Left lung (tissue), 10 donors: ENCODE measurements around the gene PLPP3. TPM values are rescaled to one million over a fixed set of nuclear protein-coding genes. Genes with fewer than 3 reads are reported as not detected.

Source experiments
- ATAC-seq: fragments of 200-7000 bp; cut with Tn5 transposase; one replicate; pipeline ENCODE4 v1.9.1; 2020; ENCODE audit warnings: moderate library complexity
- DNase-seq, 4 donors: peaks; one replicate each; pipeline ENCODE4 v3.0.0-alpha.2; 2013 to 2020
- H3K27ac ChIP-seq, 2 donors: fragments of 200-600 bp; sonication (generic) in 1 of 2; one replicate each; pipeline versions ENCODE4 v1.5.0 to v1.8.0; 2020 to 2021
- H3K27me3 ChIP-seq, 2 donors: fragments of 200-600 bp; sonication (generic) in 1 of 2; one replicate each; pipeline versions ENCODE4 v1.5.0 to v1.8.0; 2020 to 2021
- H3K36me3 ChIP-seq, 2 donors: fragments of 200-600 bp; sonication (generic) in 1 of 2; one replicate each; pipeline versions ENCODE4 v1.5.0 to v1.8.0; 2020 to 2021
- H3K4me1 ChIP-seq, 2 donors: fragments of 200-600 bp; one replicate each; pipeline ENCODE4 v1.8.0; 2021
- H3K4me3 ChIP-seq, 2 donors: fragments of 200-600 bp; sonication (generic) in 1 of 2; one replicate each; pipeline versions ENCODE4 v1.5.0 to v1.8.0; 2020 to 2021; ENCODE audit warnings: mild to moderate bottlenecking in 1 of 2
- H3K9me3 ChIP-seq, 2 donors: fragments of 200-600 bp; sonication (generic) in 1 of 2; one replicate each; pipeline versions ENCODE4 v1.5.0 to v1.8.0; 2020 to 2021
- CTCF ChIP-seq, 2 donors: fragments of 200-600 bp; sonication (generic) in 1 of 2; IDR thresholded peaks; one replicate each; pipeline versions ENCODE4 v1.5.0 to v1.8.0; 2021; ENCODE audit warnings: antibody characterized with exemption in 2 of 2
- intact Hi-C, 2 donors: fragments of 100-400 bp; cut with DNase I; formaldehyde crosslinking; loops; one replicate each; pipeline versions ENCODE4 v1.11.2 to v1.14.2; 2022
- polyA plus RNA-seq, 6 donors: library from polyadenylated mRNA; unstranded; fragments of 120-200 nt; gene quantifications; one replicate each; pipeline ENCODE4 v1.2.1, GENCODE V29; 2013; ENCODE audit not compliant: insufficient read length in 6 of 6
- total RNA-seq, 2 donors: library from RNA; stranded (reverse); fragmentation: NEBNext Ultra II Directional; extraction: Animal tissue kit (Norgen Biotek cat#: 25700); gene quantifications; one replicate each; pipeline ENCODE4 v1.2.1, GENCODE V29; 2021
- donor health status: DM: no; HTN: yes; CAD: no.
- donor health status: DM: no; HTN: no; CAD: no.

PLPP3 gene
- total and polyA plus RNA-seq, 8 donors, result 44.5 to 145 (median 115) TPM

- Histone ChIP-seq H3K36me3 (no peaks in the 10 kb centered on the region), H3K27ac (peak overlapping the region; percentile 91 to 94), H3K4me3 (peak overlapping the region; percentile 84 to 87), H3K27me3 (peaks cover 0 to 3% of the 10 kb centered on the region in 2 donors), H3K4me1 (peaks cover 12 to 63% of the 10 kb centered on the region in 2 donors), H3K9me3 (no peaks in the 10 kb centered on the region)
- no peak for TF ChIP-seq CTCF (IDR thresholded peaks at IDR 0.05)
- peak in 2 of 4 donors; percentile 36 to 45 for DNase-seq
- intact Hi-C loops, result loop anchor here in 1 of 2 donors (10.0 kb wide), 2 partner anchors 73 to 163 kb away; no protein-coding TSS in a partner anchor
- peak; percentile 2 for ATAC-seq
Measured at GRCh38 chr1:56577406-56578137, 1.8 kb downstream of the PLPP3 start.

DNA sequence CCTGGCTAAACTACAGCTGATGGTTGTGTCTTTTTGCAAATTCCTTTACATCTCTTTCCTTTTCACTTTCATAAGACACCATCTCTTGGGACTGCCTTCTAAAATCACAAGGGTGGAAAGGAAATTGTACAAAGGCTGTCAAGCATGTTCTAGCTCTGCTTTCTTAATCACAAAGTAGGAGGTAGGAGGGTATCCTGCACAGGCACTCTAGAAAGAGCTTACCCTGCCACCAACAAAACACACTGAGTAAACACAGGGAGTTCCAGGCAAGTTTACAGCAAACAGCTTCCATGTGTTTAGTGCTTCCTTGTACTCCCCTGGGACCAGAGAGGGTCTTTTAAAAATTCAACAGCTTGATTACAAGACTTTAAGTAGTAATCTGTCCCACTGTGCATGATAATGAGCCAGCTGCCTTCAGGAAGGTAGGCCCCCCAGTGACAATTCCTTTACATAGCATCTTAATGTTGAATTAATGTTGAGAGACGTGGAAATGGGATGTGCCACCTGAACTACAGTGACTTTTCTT lies 2.4 kb downstream of the PLPP3 start:
- ATAC-seq (peak; percentile 20), DNase-seq (peak in 2 of 4 donors; percentile 27 to 40)
- H3K4me1 ChIP-seq, result peaks cover 13 to 69% of the 10 kb centered on the region in 2 donors
- H3K36me3 ChIP-seq, result no peaks in the 10 kb centered on the region
- intact Hi-C loops, result loop anchor here in 1 of 2 donors (10.0 kb wide), 2 partner anchors 72 to 162 kb away; no protein-coding TSS in a partner anchor
- H3K4me3 ChIP-seq, result peak overlapping the region; percentile 84 to 87
- no peak for TF ChIP-seq CTCF (IDR thresholded peaks at IDR 0.05)
- peak overlapping the region; percentile 91 to 94 for H3K27ac ChIP-seq
- no peaks in the 10 kb centered on the region for H3K9me3 ChIP-seq
- peaks cover 0 to 3% of the 10 kb centered on the region in 2 donors for H3K27me3 ChIP-seq

DNA sequence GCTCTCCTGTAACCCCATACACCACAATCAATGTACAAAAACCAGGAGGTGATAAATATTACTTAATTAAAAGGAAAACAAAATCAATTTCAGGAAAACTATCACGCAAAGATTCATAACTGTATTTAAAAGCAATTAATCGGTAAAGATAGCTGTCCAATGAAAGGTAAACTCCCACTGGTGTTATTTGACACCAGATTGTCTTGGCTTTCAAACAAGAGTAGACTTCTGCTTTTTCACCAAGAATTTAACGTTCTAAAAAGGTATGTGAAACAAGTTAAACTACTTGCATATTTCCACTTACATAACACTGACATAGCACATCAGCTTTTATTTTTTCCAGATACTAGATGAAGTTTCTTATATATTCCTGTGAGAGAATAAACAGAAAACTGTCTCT lies 3.5 kb downstream of the PLPP3 start:
- ATAC-seq (no peak), DNase-seq (no peak)
- no peaks in the 10 kb centered on the region for H3K9me3 ChIP-seq
- intact Hi-C loops, result loop anchor here in 1 of 2 donors (10.0 kb wide), 2 partner anchors 71 to 161 kb away; no protein-coding TSS in a partner anchor
- no peak for TF ChIP-seq CTCF (IDR thresholded peaks at IDR 0.05)
- peaks cover 0 to 3% of the 10 kb centered on the region in 2 donors for H3K27me3 ChIP-seq
- no peaks in the 10 kb centered on the region for H3K36me3 ChIP-seq
- peak overlapping the region; percentile 84 to 87 for H3K4me3 ChIP-seq
- peaks cover 13 to 80% of the 10 kb centered on the region in 2 donors for H3K4me1 ChIP-seq
- peak overlapping the region in 1 of 2 donors; percentile 94 for H3K27ac ChIP-seq

GRCh38 chr1:56574794-56575193 lies 4.6 kb downstream of the PLPP3 start:
- no peak for DNase-seq
- TF ChIP-seq CTCF (IDR thresholded peaks at IDR 0.05), result no peak
- ATAC-seq, result no peak
- Histone ChIP-seq H3K27ac (peak overlapping the region in 1 of 2 donors; percentile 11), H3K36me3 (no peaks in the 10 kb centered on the region), H3K27me3 (peaks cover 0 to 3% of the 10 kb centered on the region in 2 donors), H3K9me3 (no peaks in the 10 kb centered on the region), H3K4me3 (peak overlapping the region in 1 of 2 donors; percentile 84), H3K4me1 (peaks cover 13 to 85% of the 10 kb centered on the region in 2 donors)
- intact Hi-C loops, result loop anchor here in 1 of 2 donors (10.0 kb wide), 2 partner anchors 70 to 160 kb away; no protein-coding TSS in a partner anchor

DNA sequence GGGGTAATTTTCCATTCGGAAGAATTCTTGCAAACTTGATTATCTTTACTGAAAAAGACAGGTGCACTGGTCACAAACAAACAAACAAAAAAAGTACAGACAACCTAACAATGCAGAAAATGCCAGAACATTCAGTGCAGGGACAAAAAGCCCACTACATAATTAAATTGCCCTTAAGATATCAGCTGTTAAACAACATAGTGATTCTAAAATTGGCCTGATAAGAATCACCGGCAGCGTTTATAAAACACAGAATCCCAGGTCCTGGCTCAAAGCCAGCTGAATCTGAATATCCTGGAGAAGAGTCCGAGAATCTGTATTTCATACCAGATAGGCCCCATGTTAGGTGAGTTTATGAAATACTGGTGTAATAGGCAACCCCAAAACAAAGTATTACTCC lies 6.1 kb downstream of the PLPP3 start:
- H3K4me3 ChIP-seq, result peak overlapping the region in 1 of 2 donors; percentile 2
- H3K36me3 ChIP-seq, result no peaks in the 10 kb centered on the region
- TF ChIP-seq CTCF (IDR thresholded peaks at IDR 0.05), result no peak
- H3K27me3 ChIP-seq, result no peaks in the 10 kb centered on the region
- intact Hi-C loops, result loop anchor here in 1 of 2 donors (10.0 kb wide), 2 partner anchors 69 to 159 kb away; no protein-coding TSS in a partner anchor
- peak overlapping the region in 1 of 2 donors; percentile 11 for H3K27ac ChIP-seq
- ATAC-seq, result no peak
- peaks cover 13 to 91% of the 10 kb centered on the region in 2 donors for H3K4me1 ChIP-seq
- H3K9me3 ChIP-seq, result no peaks in the 10 kb centered on the region
- no peak for DNase-seq
